Tibial nerve (tissue), 4 donors: ENCODE results near the gene TAS2R30. TPM values are rescaled to one million over a fixed set of nuclear protein-coding genes. Genes with fewer than 3 reads are reported as not detected.

ENCODE experiments used
- DNase-seq, 2 donors: peaks; one replicate each; pipeline ENCODE4 v3.0.0-alpha.2; 2019; ENCODE audit warnings: low spot score in 2 of 2
- H3K27ac ChIP-seq, 4 donors: fragments of 200-600 bp; sonication (generic) in 3 of 4; one replicate each; pipeline ENCODE4 v1.5.1; 2017 to 2019; ENCODE audit warnings: mild to moderate bottlenecking in 1 of 4
- H3K27me3 ChIP-seq, 2 donors: fragments of 200-600 bp; sonication (generic) in 1 of 2; one replicate each; pipeline versions ENCODE4 v1.5.1 to v1.6.0; 2017 to 2019
- H3K36me3 ChIP-seq, 3 donors: fragments of 200-600 bp; sonication (generic); one replicate each; pipeline ENCODE4 v1.5.1; 2018 to 2019
- H3K4me1 ChIP-seq, 4 donors: fragments of 200-600 bp; sonication (generic) in 3 of 4; one replicate each; pipeline ENCODE4 v1.5.1; 2017 to 2019
- H3K4me3 ChIP-seq, 4 donors: fragments of 200-600 bp; sonication (generic) in 3 of 4; one replicate each; pipeline ENCODE4 v1.5.1; 2017 to 2019; ENCODE audit warnings: mild to moderate bottlenecking in 1 of 4, moderate library complexity in 1 of 4
- H3K9me3 ChIP-seq, 4 donors: fragments of 200-600 bp; sonication (generic) in 3 of 4; one replicate each; pipeline ENCODE4 v1.5.1; 2017 to 2019
- EP300 ChIP-seq, 2 donors: sonication (generic); formaldehyde crosslinking; IDR thresholded peaks; one replicate each; pipeline ENCODE4 v1.6.1; 2017; ENCODE audit warnings: antibody characterized with exemption in 2 of 2, mild to moderate bottlenecking in 1 of 2
- POLR2A ChIP-seq, 2 donors: fragments of 450-650 bp; IDR thresholded peaks; one replicate each; pipeline ENCODE4 v1.6.1; 2017; ENCODE audit warnings: antibody characterized with exemption in 2 of 2, mild to moderate bottlenecking in 2 of 2, moderate library complexity in 2 of 2
- WGBS, 2 donors: methylation state at CpG; one replicate each; pipeline ENCODE4 v1.1.5; 2018; 5-methylcytosine and 5-hydroxymethylcytosine counted together
- total RNA-seq, 4 donors: library from RNA; depleted of rRNA; stranded (reverse); fragments of >200 nt; gene quantifications; one replicate each; pipeline ENCODE4 v1.1.0, GENCODE V29; 2016
- TF ChIP-seq, protein P1 (sequence below), 5 experiments: fragments of 200-600 bp in 3 of 5; fragments of 450-650 bp in 2 of 5; sonication (generic) in 3 of 5; IDR thresholded peaks; one replicate each; pipeline ENCODE4 v1.5.1; 2016 to 2019; ENCODE audit warnings: antibody characterized with exemption in 5 of 5, mild to moderate bottlenecking in 3 of 5, moderate library complexity in 2 of 5

The TAS2R30 gene
- total RNA-seq, 4 donors from 2014 or later: 4.9 to 9.0 (median 6.3) TPM

DNA sequence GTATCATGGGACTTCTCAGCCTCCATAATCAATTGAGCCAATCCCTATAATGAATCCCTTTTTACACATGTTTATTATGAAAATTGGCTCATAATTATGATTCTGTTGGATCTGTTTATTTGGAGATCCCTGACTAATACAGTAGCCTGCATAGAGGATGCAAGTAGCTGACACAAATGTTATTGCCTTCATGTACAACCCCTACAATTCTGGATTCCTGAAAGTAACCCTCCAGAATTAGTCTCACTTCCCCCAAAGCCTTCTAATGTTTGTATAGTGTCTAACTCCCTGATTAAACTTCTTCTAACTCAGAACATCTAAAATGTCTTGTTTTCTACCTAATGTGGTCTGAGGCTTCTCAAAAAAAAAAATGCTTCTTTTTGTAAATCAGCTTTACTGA lies 29.9 kb upstream of the TAS2R30 start:
- Histone ChIP-seq H3K4me1 (peaks cover 0 to 29% (median 6%) of the 10 kb centered on the region in 4 donors), H3K27ac (no peak overlapping the region), H3K27me3 (no peaks in the 10 kb centered on the region), H3K4me3 (no peak overlapping the region), H3K36me3 (peaks cover 0 to 23% (median 0%) of the 10 kb centered on the region in 3 donors), H3K9me3 (no peaks in the 10 kb centered on the region)
- DNase-seq: no peak
- TF ChIP-seq POLR2A (IDR thresholded peaks at IDR 0.05): no peak
- TF ChIP-seq, protein P1, sequence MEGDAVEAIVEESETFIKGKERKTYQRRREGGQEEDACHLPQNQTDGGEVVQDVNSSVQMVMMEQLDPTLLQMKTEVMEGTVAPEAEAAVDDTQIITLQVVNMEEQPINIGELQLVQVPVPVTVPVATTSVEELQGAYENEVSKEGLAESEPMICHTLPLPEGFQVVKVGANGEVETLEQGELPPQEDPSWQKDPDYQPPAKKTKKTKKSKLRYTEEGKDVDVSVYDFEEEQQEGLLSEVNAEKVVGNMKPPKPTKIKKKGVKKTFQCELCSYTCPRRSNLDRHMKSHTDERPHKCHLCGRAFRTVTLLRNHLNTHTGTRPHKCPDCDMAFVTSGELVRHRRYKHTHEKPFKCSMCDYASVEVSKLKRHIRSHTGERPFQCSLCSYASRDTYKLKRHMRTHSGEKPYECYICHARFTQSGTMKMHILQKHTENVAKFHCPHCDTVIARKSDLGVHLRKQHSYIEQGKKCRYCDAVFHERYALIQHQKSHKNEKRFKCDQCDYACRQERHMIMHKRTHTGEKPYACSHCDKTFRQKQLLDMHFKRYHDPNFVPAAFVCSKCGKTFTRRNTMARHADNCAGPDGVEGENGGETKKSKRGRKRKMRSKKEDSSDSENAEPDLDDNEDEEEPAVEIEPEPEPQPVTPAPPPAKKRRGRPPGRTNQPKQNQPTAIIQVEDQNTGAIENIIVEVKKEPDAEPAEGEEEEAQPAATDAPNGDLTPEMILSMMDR (IDR thresholded peaks at IDR 0.05): no peak

GRCh38 chr12:11162502-11162901 lies 28.1 kb upstream of the TAS2R30 start:
- 95 to 96% methylated on average over 1 of the region's 1 CpG for WGBS, 2 donors
- Histone ChIP-seq H3K4me3 (no peak overlapping the region), H3K27me3 (no peaks in the 10 kb centered on the region), H3K4me1 (peaks cover 0 to 18% (median 2%) of the 10 kb centered on the region in 4 donors), H3K36me3 (peaks cover 0 to 23% (median 0%) of the 10 kb centered on the region in 3 donors), H3K27ac (no peak overlapping the region), H3K9me3 (no peaks in the 10 kb centered on the region)
- no peak for TF ChIP-seq POLR2A (IDR thresholded peaks at IDR 0.05)
- TF ChIP-seq, protein P1 (IDR thresholded peaks at IDR 0.05): no peak
- no peak for TF ChIP-seq EP300 (IDR thresholded peaks at IDR 0.05)
- DNase-seq: no peak

GRCh38 chr12:11158885-11159444 lies 24.5 kb upstream of the TAS2R30 start:
- no peak for DNase-seq
- Histone ChIP-seq H3K4me1 (peaks cover 0 to 4% (median 0%) of the 10 kb centered on the region in 4 donors), H3K27me3 (no peaks in the 10 kb centered on the region), H3K36me3 (peaks cover 0 to 11% (median 0%) of the 10 kb centered on the region in 3 donors), H3K27ac (no peak overlapping the region), H3K9me3 (peaks cover 0 to 7% (median 0%) of the 10 kb centered on the region in 4 donors), H3K4me3 (no peak overlapping the region)
- no peak for TF ChIP-seq EP300 (IDR thresholded peaks at IDR 0.05)
- no peak for TF ChIP-seq POLR2A (IDR thresholded peaks at IDR 0.05)
- TF ChIP-seq, protein P1 (IDR thresholded peaks at IDR 0.05): no peak
- WGBS, 2 donors: 46 to 52% methylated on average over 5 of the region's 5 CpGs

DNA sequence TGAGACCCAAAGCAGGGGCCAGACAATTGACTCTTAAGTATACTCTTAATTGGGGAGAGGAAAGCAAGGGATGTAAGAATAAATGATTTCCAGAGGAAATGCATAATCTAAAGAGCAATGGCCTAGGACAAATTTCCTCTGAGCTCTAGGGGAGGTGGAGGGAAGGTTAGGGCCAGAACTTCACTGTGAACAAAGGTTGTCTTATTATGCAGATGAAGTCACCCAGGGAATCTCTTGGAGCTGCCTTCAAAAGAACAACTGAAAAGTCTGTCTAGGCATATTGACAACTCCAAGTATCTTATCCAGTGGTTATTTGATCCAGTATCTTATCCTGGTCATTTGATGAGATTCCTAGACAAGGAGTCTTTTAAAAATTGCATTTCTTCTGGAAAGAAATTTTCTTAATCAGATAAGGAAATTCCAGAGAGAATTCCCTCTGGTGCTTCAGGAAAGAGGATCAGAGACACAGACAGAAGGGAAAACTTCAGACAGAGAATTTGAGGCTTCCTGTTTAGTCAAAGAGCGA lies 20.0 kb upstream of the TAS2R30 start:
- H3K4me3 ChIP-seq: no peak overlapping the region
- 96 to 98% methylated on average over 1 of the region's 1 CpG for whole genome bisulfite sequencing, 2 donors
- no peak overlapping the region for H3K27ac ChIP-seq
- TF ChIP-seq POLR2A (IDR thresholded peaks at IDR 0.05) (no peak), EP300 (IDR thresholded peaks at IDR 0.05) (no peak)
- TF ChIP-seq, protein P1 (IDR thresholded peaks at IDR 0.05): no peak
- no peaks in the 10 kb centered on the region for H3K4me1 ChIP-seq
- peaks cover 0 to 7% (median 0%) of the 10 kb centered on the region in 4 donors for H3K9me3 ChIP-seq
- DNase-seq: no peak
- H3K27me3 ChIP-seq: no peaks in the 10 kb centered on the region
- peaks cover 0 to 8% (median 0%) of the 10 kb centered on the region in 3 donors for H3K36me3 ChIP-seq

DNA sequence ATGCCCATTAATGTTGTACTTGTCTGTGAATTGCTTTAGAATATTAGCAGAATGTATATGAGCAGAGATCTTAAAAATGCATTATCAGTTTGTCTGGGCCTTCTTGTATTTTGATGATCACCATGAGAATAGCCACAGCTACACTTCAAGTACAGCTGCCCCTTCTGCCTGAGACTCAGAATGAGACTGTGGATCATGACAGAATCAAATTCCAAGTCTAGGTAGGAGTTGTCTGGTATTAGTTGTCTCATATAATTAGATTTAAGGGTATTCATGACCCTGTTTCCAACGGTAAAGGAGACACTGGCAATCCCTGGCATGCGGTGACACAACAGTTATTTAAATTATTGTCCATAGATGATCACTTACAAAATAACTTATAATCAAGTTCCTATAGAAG lies 18.3 kb upstream of the TAS2R30 start:
- no peak overlapping the region for H3K27ac ChIP-seq
- no peaks in the 10 kb centered on the region for H3K27me3 ChIP-seq
- no peak overlapping the region for H3K4me3 ChIP-seq
- WGBS, 2 donors: 72 to 89% methylated on average over 2 of the region's 2 CpGs
- DNase-seq: no peak
- no peaks in the 10 kb centered on the region for H3K4me1 ChIP-seq
- peaks cover 0 to 7% (median 0%) of the 10 kb centered on the region in 4 donors for H3K9me3 ChIP-seq
- TF ChIP-seq POLR2A (IDR thresholded peaks at IDR 0.05) (no peak), EP300 (IDR thresholded peaks at IDR 0.05) (no peak)
- TF ChIP-seq, protein P1 (IDR thresholded peaks at IDR 0.05): no peak
- H3K36me3 ChIP-seq: peaks cover 0 to 8% (median 0%) of the 10 kb centered on the region in 3 donors
